Measurements from ENCODE around the gene NCOA5. TPM values are rescaled to one million over a fixed set of nuclear protein-coding genes. Genes with fewer than 3 reads are reported as not detected.

Gene NCOA5
- 18.2 to 26.8 TPM (median 22.7 TPM) in 5 replicates for total RNA-seq (2022; extraction: Qiagen RNA extraction; ENCODE audit: low read depth)

DNA sequence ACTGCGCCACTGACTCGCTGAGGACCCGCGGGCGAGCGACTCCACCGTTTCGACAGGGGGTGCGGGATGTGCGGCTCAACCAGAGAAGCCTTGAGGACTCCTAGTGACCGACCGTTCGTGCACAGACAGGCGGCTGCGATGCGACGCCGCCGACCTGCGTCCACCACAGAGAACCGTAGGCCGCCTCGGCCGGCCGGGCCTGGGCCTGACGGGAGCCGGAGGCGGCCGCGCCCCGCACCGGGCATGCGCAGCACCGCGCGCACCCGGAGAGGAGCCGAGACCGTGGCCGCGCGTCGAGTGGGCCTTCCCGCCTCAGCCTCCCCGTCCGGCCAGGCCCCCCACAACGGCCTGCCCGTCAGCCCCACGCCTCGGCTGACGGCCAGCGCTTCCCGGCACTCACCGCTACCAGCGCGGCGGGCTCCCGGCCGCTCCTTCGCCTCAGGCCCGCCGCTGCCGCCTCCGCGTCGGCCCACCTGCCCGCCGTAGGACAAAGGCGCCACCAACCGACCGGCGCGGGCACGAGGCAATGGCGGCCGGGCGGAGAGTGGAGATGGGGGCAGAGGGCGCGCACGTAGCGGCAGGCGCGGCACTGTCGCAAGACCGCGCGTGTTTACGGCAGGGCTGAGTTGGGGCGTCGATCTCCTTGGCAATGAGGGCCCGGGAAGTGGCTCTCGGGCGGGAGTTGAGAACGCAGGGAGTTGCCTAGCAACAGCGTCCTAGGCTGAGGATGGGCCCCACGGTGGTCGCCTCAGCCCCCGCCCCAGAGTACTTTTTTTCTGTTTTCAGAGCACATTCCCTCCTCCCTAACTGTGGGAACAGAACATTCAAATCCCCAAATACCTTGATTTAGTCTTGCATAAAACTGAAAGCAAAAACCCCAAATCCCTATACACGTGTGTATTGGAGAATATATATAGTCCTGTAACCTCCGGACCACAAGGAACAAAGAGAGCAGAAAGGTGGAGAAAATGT, at the start of gene NCOA5:
Gene NCOA5 (minus strand): TSS at position 546 of the 972 bp plus-strand sequence. CDS start 10,538 bp downstream, outside the sequence.

DNA sequence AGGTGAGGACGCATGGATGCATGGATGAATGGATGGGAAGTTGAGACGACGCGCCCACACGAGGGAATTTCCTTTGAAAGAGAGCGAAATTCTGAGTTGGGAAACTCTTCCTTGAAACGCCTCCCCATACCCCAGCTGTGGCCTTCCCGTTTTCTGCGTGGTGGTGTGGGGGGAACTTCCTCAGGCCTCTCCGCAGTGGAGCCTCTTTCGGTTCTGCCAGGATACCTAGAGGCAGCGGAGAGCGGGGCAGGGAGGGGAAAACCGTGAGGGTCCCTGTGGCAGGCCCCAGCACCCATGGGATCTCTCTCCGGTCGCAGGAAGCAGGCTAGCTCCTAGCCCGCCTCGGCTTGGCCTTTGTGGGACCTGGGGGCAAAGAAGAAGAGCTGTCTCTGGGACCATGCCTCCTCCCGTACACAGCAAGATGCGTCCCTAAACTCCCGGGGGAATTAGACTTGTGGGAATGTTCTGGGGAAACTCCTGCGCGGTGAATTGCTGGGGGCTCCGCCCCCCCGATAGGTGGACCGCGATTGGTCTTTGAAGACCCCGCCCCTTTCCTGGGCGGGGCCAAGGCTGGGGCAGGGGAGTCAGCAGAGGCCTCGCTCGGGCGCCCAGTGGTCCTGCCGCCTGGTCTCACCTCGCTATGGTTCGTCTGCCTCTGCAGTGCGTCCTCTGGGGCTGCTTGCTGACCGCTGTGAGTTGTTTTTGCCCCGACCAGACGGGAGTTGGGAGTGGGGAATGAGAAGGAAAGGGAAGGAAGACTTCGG, 28.1 kb upstream of the NCOA5 start, which contains the start of gene CD40:
Gene CD40 (plus strand): TSS at position 611 of the 764 bp plus-strand sequence. CDS start 30 bp downstream, at position 641.

DNA sequence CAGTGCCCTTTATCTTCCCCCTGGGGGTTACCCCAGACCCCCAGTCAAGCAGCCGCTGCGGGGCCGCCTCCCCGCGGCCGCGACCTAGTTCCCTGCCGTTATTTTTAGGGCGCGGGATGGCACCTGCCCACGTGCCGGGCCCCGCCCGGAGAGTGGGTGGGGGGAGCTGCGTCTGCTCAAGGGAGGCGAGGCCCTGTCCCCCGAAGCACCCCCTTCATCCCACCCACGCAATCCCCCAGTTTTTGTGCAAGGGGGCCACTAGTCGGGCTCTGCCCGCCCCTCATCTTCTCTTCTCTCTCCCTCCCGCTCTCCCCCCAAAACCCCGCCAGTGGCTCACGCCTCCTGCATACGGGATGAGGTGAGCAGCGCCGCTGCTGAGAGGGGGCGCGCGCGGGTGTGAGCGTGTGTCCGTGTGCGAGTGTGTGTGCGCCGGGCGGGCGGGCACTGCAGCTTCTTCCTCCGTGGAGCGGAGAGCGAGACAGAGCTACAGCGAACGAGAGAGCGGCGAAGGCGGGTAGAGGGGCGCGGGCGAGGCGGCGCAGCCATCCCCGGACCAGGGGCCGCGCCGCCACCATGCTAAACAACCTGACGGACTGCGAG, 60.9 kb downstream of the NCOA5 start, which contains the start of gene SLC12A5:
Gene SLC12A5 (plus strand): TSS at position 444 of the 600 bp plus-strand sequence. CDS start 130 bp downstream, at position 574.

Other genes starting within 250 kb of the NCOA5 start
- 11.6 to 22.7 TPM (median 19.3 TPM) in 5 replicates for gene ACOT8, start 232.6 kb downstream of the NCOA5 start, total RNA-seq (2022; extraction: Qiagen RNA extraction; ENCODE audit: low read depth)
- gene ZSWIM3, start 232.3 kb downstream of the NCOA5 start, total RNA-seq (2022; extraction: Qiagen RNA extraction; ENCODE audit: low read depth): 1.4 to 1.9 TPM (median 1.7 TPM) in 5 replicates
- gene ZSWIM1, start 208.7 kb downstream of the NCOA5 start, total RNA-seq (2022; extraction: Qiagen RNA extraction; ENCODE audit: low read depth): 4.5 to 6.4 TPM (median 5.2 TPM) in 5 replicates
- gene SPATA25, start 202.3 kb downstream of the NCOA5 start, total RNA-seq (2022; extraction: Qiagen RNA extraction; ENCODE audit: low read depth): 0.39 to 0.89 TPM (median 0.85 TPM) in 4 of 5 replicates, not detected in the other
- gene NEURL2, start 198.8 kb downstream of the NCOA5 start, total RNA-seq (2022; extraction: Qiagen RNA extraction; ENCODE audit: low read depth): 0.79 to 1.5 TPM (median 0.94 TPM) in 5 replicates
- gene CTSA, start 198.6 kb downstream of the NCOA5 start, total RNA-seq (2022; extraction: Qiagen RNA extraction; ENCODE audit: low read depth): 80.5 to 129 TPM (median 114 TPM) in 5 replicates
- gene PLTP, start 177.8 kb downstream of the NCOA5 start, total RNA-seq (2022; extraction: Qiagen RNA extraction; ENCODE audit: low read depth): 1.3 to 2.2 TPM (median 1.5 TPM) in 5 replicates
- 19.8 to 36.7 TPM (median 33.6 TPM) in 5 replicates for gene PCIF1, start 155.3 kb downstream of the NCOA5 start, total RNA-seq (2022; extraction: Qiagen RNA extraction; ENCODE audit: low read depth)
- gene ZNF335, start 117.8 kb downstream of the NCOA5 start, total RNA-seq (2022; extraction: Qiagen RNA extraction; ENCODE audit: low read depth): 6.3 to 10.5 TPM (median 9.8 TPM) in 5 replicates
- 0.22 to 0.81 TPM (median 0.60 TPM) in 5 replicates for gene MMP9, start 81.1 kb downstream of the NCOA5 start, total RNA-seq (2022; extraction: Qiagen RNA extraction; ENCODE audit: low read depth)
- gene SLC12A5, start 60.7 kb downstream of the NCOA5 start, total RNA-seq (2022; extraction: Qiagen RNA extraction; ENCODE audit: low read depth): 12.2 to 17.7 TPM (median 14.1 TPM) in 5 replicates
- gene CD40, start 28.4 kb upstream of the NCOA5 start, total RNA-seq (2022; extraction: Qiagen RNA extraction; ENCODE audit: low read depth): 2.7 to 4.9 TPM (median 4.1 TPM) in 5 replicates
- gene CDH22, start 218.5 kb upstream of the NCOA5 start, total RNA-seq (2022; extraction: Qiagen RNA extraction; ENCODE audit: low read depth): 0.07 to 0.09 TPM in 2 of 5 replicates, not detected in the others

All from A549 treated with ZK216348 at 1 μM for 4 hours (cell line).